ENCODE data around the gene PRPF40A. TPM values are rescaled to one million over a fixed set of nuclear protein-coding genes. Genes with fewer than 3 reads are reported as not detected.
A peak's percentile ranks its signal among the peaks of the same experiment; 100 is the strongest.

The PRPF40A gene
- total and polyA plus RNA-seq, 2 of the 13 experiments (the other 11 are each of a cell fraction or from before 2014, with no cell fraction given), result 146 to 207 TPM

DNA sequence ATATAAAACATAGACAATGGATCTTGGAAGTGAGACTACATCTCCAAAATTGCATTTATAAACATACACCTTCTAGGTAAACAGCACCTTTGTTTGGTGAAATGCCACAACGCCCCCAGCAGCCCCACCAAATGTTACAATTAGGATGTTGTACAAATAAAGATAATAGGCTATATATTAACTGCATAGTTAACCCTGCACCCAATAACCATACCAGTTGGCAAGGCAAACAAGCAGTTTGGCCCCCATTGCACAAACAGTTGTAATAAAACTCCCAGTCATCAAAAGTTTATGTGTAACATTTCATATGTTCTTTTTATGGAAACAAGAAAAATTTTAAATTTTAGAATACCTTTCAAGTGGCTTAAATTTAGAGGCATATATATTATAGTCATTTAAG is 67.3 kb downstream of the PRPF40A start:
- Histone ChIP-seq H3K9me3 (ENCODE audit: low read length) (no peaks in the 10 kb centered on the region), H3K4me1 (ENCODE audit: insufficient read depth, low read length) (peaks cover 27% of the 10 kb centered on the region), H3K27me3 (ENCODE audit: control insufficient read depth in 1 of 2, insufficient read depth in 2 of 2, low read length in 2 of 2) (no peaks in the 10 kb centered on the region), H3K9ac (ENCODE audit: insufficient read depth, low read depth, low read length) (no peak overlapping the region), H3K36me3 (replicated peaks in 1 of 2; ENCODE audit: control insufficient read depth in 1 of 2, insufficient read depth in 2 of 2, low read length in 2 of 2) (peaks cover 5 to 30% of the 10 kb centered on the region in 2 experiments), H3K27ac (ENCODE audit: extremely low read length, insufficient read depth, low read length) (no peak overlapping the region), H2AFZ (ENCODE audit: low read length) (no peak overlapping the region), H3K79me2 (ENCODE audit: insufficient read depth, low read length) (no peaks in the 10 kb centered on the region), H3K4me3 (replicated peaks in 1 of 3; ENCODE audit: insufficient read depth in 1 of 3, low read depth in 2 of 3, low read length in 3 of 3) (no peak overlapping the region), H4K20me1 (ENCODE audit: insufficient read depth, low read length) (peaks cover 10% of the 10 kb centered on the region; the same call in 1 of the 2 replicates), H3K4me2 (ENCODE audit: low read depth, low read length) (no peak overlapping the region)
- BruUV-seq (replicated peaks), result no TSS peak
- no peak for DNase-seq (ENCODE audit: low spot score)
- ChIA-PET CTCF (ENCODE audit: low intra/inter-chr PET ratio, low total read pairs) (no interaction called here), POLR2A (no interaction called here)
- in situ Hi-C loops (cut with HindIII; ENCODE audit: extremely low pct_ligation_motif_present, low pct_unique_long_range_greater_than_20kb), result loop anchor here (25.0 kb wide), 1 partner anchor 1188 kb away; no protein-coding TSS in a partner anchor
- WGBS (ENCODE audit: low lambda C conversion rate), result 67% methylated on average over 1 of the region's 1 CpG
- TF ChIP-seq POLR2A (IDR thresholded peaks at IDR 0.05; ENCODE audit: insufficient read depth in 1 of 2, low read depth in 2 of 2, low read length in 2 of 2), result 0 out of 4 replicates have a peak, but pooled peaks of 1 of the 2 experiments have one; percentile 12
- 0 out of 2 replicates have a peak, but pooled peaks have one; percentile 14 for TF ChIP-seq POLR2G (IDR thresholded peaks at IDR 0.05; ENCODE audit: low read depth, low read length)
- no peak for TF ChIP-seq ZNF530 (CRISPR knock-in tag; IDR thresholded peaks at IDR 0.05; ENCODE audit: low read depth)
- peak; percentile 1; the same call in 1 of the 2 replicates for TF ChIP-seq PAF1 (CRISPR knock-in tag; IDR thresholded peaks at IDR 0.05)
- TF ChIP-seq ZNF598 (CRISPR knock-in tag; IDR thresholded peaks at IDR 0.05; ENCODE audit: borderline replicate concordance), result no peak
- peak; percentile 96 for TF ChIP-seq RBM22 (optimal IDR thresholded peaks at IDR 0.05; ENCODE audit: low read length)
- no peak for TF ChIP-seq RCOR2 (CRISPR knock-in tag; IDR thresholded peaks at IDR 0.05)
- TF ChIP-seq HNRNPUL1 (IDR thresholded peaks at IDR 0.05; ENCODE audit: low read depth, low read length), result no peak
- TF ChIP-seq ZNF275 (CRISPR knock-in tag; IDR thresholded peaks at IDR 0.05; ENCODE audit: borderline replicate concordance), result no peak
- TF ChIP-seq DPF2 (CRISPR knock-in tag; IDR thresholded peaks at IDR 0.05; ENCODE audit: borderline replicate concordance, low read depth), result no peak
- TF ChIP-seq ZNF296 (CRISPR knock-in tag; conservative IDR thresholded peaks at IDR 0.05), result no peak
- no peak for TF ChIP-seq FOXP1 (IDR thresholded peaks at IDR 0.05)
- TF ChIP-seq FOXP1 (CRISPR knock-in tag; IDR thresholded peaks at IDR 0.05), result no peak
- TF ChIP-seq CHD4 (IDR thresholded peaks at IDR 0.05; ENCODE audit: borderline replicate concordance, low read length), result no peak
- TF ChIP-seq MAFF (IDR thresholded peaks at IDR 0.05; ENCODE audit: low read depth, low read length), result no peak
- no peak for TF ChIP-seq YEATS2 (CRISPR knock-in tag; IDR thresholded peaks at IDR 0.05; ENCODE audit: borderline replicate concordance)
- TF ChIP-seq NR2F1 (CRISPR knock-in tag; IDR thresholded peaks at IDR 0.05), result no peak
- peak; percentile 24 for TF ChIP-seq SRSF4 (IDR thresholded peaks at IDR 0.05; ENCODE audit: low read depth, low read length, poor library complexity, severe bottlenecking)
- no peak for TF ChIP-seq HOXA3 (CRISPR knock-in tag; IDR thresholded peaks at IDR 0.05)
- TF ChIP-seq ZEB1 (IDR thresholded peaks at IDR 0.05; ENCODE audit: insufficient replicate concordance, low read depth), result no peak
- no peak for ATAC-seq
- FAIRE-seq, result no peak
- intact Hi-C loops (cut with micrococcal nuclease; ENCODE audit: unreplicated experiment), result no loop called here

All from HepG2 (cell line).